HG03442 (cell line): ENCODE measurements around the gene EXOSC10.
"Not testable (repeated sequence)": the region's sequence is repeated elsewhere in the genome, so short reads cannot be mapped to it uniquely, and the experiment has no call there.

Source experiments
- ATAC-seq: cut with Tn5 transposase; IDR thresholded peaks from one replicate; pipeline ENCODE4 v1.9.1; 2021; ENCODE audit warnings: mild to moderate bottlenecking, moderate library complexity; ENCODE audit not compliant: unreplicated experiment

EXOSC10 gene

DNA sequence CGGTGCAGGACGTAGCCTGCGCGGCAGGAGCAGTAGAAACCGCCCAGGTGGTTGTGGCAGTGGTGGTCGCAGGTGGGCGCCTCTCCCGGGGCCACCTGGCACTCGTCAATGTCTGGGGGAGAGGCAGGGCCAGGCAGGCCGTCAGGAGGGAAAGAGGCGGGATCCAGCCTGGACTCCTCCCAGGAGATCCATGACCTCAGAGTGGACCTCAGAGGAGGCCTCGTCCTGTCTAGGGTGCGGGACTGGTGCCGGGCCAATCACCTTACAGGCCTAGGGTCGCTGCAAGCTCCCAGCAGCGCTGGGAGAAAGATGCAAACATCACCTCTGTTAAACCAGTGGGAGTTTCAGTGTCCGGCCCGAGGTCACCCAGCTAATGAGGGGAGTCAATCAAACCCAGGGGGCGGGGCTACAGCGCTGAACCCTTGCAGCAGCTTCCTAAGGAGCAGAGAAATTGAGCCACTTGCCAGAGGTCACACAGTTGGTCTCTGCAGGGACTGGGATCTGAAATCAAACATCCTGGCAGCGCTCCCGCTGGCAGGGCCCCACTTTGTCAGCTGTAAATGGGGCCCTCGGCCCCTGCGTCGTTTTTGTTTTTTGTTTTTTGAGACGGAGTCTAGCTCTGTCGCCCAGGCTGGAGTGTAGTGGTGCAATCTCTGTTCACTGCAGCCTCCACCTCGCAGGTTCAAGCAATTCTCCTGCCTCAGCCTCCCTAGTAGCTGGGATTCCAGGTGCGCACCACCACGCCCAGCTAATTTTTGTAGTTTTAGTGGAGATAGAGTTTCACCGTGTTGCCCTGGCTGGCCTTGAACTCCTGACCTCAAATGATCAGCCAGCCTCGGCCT, 54.0 kb downstream of the EXOSC10 start:
- no peak for ATAC-seq

DNA sequence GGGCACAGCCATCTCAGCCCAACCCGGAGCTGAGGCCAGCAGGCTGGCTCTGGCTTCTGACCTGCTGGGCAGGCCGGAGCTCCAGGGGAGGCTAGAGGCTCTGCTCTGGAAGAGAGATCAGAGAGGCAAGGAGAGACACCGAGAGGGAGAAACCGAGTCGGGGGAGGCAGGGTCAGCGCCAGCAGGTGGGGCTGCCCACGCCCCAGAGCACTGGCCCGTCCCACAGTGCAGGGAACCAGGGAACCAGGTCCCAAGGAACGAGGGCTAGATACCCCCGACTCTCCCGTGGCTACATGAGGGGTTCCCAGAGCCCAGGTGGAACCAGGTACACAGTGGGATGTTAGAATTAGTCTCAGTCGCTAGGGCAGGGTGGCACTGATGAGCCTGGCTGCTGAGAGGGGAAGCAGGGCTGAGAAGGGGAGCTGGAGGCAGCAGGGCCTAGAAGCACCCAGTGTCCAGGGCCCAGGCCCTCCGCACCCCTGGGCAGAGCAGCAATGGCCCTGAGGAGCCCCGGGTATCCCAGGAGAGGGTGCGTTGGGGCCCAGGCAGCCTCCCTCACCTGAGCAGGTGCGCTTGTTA, 54.7 kb downstream of the EXOSC10 start:
- no peak for ATAC-seq

DNA sequence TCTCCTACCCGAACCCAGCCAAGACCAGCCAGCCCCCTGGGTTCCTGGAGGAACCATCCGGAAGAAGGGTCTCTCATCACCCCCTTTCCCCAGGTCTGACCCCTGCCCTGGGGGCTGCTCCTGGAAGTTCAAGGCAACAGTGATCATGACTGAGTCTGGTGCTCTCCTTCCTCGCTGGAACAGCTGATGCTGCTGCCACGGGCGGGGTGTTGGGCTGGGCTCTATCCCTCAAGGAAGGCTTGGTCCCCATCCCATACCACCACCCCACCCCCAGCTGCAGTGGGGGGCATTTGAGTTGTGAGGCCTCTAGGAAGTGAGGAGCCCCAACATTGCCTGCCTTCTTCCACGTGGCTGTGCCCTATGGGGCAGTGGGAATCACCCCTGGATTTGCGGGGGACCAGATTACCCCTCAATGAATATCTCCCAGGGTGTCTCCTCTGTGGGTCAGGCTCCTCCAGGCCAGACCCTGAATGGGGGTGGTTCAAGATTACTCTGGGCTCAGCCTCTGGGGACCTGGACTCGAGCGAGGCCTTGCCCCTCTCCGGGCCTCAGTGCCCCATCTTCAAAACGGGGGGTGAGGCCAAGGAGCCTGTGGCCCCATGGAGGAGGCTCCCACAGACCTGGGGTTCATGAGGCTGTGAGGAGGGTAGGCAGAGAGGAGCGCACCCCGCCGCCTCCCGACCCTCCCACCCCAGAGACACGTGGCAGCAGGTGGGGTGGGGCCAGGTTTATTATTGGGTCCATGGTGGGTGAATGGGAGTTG, 55.4 kb downstream of the EXOSC10 start:
- ATAC-seq: no peak

DNA sequence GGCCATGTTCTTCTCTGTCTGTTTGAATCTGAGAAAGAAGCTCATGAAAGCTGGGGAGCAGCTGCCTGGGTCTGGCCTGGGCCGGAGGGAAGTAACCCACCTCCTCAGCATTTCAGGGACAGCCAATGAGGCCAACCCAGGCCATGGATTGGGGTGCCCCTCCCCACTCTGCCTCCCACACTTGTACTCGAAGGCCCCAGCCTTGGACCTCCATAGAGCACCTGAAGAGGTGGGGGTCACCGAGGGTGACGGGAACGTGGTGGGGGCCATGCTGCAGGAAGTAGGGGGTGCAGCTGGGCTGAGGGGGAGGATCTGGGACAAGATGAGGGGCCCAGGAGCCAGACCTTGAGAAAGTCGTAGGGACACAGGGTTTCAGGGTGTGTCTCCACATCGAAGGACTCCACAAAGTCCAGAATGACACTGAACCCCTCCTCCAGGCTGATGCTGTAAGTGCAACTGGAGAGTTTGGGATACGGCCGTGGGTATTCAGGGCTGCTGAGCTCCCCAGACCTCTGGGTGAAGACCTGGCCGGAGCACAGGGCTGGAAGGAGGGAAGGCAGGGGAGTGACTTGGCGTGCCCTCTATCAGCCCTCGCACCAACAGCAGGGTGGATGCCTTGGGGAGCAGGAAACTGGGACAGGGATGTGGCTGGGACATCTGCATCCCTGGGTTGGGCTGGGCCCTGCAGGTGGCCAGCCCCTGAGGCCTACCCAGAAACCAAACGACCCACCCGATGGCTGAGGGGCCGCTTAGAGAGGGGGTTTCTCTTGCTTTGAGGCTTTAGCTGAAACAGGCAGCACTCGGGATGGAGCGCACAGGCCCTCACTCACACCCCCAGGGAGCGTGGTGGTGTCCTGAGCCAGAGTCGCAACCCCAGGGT, 56.4 kb downstream of the EXOSC10 start:
- no peak for ATAC-seq

DNA sequence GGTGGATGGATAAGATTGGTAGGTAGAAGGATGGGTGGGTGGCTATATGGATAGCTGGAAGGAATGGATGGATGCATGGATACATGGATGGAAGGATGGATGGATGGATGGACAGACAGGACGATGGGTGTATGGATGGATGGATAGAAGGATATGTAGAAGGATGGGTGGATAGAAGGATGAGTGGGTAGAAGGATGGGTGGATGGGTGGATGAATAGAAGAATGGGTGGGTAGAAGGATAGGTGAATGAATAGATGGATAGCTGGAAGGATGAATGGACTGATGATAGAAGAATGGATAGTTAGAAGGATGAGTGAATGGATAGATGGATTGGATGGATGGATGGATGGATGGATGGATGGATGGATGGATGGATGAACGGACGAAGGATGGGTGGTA, 57.6 kb downstream of the EXOSC10 start:
- ATAC-seq: no peak

DNA sequence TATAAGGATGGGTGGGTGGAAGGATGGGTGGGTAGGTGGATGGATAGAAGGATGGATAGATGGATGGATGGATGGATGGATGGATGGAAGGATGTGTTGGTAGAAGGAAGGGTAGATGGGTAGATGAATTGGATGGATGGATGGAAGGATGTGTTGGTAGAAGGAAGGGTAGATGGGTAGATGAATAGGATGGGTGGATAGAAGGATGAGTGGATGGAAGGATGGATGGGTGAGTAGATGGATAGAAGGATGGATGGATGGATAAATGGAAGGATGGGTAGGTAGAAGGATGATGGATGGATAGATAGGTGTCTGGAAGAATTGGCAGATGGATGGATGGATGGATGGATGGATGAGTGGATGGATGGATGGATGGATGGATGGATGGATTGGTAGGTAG, 58.6 kb downstream of the EXOSC10 start:
- no peak for ATAC-seq

DNA sequence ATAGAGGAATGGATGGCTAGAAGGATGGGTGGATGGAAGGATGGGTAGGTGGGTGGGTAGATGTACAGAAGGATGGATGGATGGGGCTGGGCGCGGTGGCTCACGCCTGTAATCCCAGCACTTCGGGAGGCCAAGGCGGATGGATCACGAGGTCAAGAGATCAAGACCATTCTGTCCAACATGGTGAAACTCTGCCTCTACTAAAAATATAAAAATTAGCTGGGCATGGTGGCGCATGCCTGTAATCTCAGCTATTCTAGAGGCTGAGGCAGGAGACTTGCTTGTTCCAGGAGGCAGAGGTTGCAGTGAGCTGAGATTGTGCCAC, 59.6 kb downstream of the EXOSC10 start:
- not testable (repeated sequence) for ATAC-seq

DNA sequence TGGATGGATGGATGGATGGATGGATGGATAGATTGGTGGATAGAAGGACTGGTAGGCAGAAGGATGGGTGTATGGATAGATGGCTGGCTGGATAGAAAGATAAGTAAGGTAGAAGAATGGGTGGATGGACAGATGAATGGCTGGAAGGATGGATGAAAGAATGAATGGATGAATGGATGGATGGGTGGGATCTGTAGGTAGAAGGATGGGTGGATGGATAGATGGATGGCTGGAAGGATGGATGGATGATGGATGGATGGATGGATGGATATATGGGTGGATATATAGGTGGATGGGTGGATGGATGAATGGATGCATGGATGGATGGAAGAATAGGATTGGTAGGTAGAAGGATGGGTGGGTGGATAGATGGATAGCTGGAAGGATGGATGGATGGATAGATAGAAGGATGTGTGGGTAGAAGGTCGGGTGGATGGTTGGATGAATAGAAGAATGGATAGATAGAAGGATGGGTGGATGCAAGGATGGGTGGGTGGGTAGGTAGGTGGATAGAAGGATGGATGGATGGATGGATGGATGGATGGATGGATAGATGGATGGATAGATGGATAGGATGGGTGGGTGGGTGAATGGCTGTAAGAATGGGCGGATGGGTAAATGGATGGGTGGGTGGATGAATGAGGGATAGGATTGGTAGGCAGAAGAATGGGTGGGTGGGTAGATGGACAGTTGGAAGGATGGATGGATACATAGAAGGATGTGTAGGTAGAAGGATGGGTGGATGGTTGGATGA, 60.1 kb downstream of the EXOSC10 start:
- no peak for ATAC-seq

DNA sequence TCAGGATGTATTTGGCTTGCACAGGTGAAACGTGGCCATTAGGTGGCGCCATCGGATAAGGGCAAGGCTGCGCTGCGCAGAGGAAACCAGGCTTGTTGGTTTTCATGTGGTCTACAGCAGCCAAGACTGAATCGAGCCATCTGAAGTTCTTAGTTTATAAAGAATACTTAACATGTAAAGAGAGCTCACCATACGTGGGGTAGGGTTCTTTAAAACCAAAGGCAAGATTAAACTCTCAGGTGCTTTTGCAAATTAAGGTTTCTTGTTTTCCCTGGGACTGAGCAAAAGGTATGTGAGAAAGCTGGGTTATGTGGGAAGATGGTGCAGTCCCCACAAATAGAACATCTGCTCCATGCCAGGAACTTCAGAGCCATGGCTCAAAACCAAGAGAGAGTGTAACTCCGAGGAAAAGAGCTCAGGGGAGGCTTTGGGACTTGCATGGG, 61.9 kb downstream of the EXOSC10 start:
- ATAC-seq: no peak

DNA sequence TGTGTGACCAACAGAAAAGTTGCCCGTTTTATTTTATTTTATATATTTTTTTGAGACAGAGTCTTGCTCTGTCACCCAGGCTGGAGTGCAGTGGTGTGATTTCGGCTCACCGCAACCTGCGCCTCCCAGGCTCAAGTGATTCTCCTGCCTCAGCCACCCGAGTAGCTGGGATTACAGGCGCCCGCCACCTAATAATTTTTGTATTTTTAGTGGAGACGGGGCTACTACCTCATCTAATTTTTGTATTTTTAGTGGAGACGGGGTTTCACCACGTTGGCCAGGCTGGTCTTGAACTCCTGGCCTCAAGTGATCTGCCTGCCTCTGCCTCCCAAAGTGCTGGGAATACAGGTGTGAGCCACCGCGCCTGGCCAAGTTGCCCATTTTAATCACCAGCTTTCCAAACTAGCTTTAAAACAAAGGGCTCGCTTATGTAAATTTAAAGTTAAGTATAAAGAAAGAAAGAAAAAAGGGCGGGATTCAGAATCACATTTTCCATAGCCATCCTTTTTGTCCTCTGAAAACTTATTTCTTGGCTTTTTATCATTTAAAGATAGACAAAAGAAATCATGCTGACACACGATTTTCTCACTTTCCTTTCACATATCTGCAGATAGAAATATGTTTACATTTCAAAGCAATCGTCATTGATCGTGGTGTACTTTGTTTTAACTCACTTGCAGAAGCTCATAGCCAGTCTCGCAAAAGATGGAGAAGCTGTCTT, 62.5 kb downstream of the EXOSC10 start:
- not testable (repeated sequence) for ATAC-seq

DNA sequence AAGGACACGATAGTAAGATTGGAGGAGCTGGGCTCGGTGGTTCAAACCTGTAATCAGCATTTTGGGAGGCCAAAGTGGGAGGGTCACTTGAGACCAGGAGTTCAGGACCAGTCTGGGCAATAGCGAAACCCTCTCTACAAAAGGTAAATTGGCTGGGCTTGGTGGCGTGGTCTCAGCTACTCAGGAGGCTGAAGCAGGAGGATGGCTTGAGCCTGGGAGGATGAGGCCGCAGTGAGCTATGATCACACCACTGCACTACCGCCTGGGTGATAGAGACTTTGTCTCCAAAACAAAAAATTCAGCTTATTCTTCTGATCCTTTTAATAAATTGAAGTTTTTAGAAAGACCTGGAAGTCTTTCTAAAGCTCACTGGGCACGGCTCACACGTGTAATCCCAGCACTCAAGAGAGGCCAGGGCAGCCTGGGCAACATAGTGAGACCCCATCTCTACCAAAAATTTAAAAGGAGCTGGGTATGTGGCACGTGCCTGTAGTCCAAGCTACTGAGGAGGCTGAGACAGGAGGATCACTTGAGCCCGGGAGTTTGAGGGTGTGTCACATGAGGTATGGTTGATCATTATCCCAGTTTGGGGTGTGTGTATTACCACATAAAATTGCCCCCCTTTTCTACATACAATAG, 67.9 kb downstream of the EXOSC10 start:
- ATAC-seq: no peak

DNA sequence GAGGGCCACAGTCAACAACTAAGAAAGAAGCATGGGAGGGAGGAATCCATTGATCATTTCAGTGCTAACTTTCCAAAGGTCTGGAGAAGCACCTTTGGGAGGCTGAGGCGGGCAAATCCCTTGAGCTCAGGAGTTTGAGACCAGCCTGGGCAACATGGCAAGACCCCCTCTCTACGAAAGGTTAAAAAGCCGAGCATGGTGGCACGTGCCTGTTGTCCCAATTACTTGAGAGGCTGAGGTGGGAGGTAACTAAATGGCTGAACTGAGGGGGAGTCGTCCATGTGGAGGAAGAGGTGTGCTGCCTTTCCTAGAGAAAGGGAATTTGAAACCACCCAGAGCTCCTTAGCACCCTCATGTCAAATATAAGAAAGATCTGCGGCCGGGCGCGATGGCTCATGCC, 68.8 kb downstream of the EXOSC10 start:
- ATAC-seq: no peak

DNA sequence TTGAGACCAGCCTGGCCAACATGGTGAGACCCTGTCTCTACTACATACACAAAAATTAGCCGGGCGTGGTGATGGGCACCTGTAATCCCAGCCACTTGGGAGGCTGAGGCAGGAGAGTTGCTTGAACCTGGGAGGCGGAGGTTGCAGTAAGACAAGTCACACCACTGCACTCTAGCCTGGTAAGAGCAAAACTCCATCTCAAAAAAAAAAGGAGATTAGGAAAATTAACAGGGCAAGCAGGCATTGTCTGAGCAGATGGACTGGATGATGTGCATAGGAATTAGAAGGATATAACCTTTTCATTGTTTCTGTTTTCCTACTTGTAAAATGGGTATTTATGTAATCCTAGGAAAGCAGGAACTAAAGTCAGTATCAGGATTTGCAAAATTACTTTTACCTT, 71.7 kb downstream of the EXOSC10 start:
- no peak for ATAC-seq

DNA sequence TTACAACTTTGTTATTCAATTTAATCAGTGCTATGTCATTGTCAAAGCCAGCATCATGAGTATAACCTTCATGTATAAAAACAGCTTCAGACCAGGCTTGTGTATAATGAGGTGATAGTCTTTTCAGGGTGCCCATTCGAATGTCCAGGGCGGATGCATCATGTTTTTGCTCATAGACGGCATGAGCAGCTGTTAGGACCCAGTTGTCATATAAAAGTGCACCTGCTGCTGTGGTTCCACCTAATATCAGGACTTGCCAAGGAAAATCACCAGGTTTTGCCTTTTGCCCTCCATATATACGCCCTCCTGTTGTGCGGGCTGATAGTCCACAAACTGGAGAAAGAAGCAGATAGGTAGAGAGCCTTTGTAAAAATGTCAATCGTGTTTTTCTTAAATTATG, 72.4 kb downstream of the EXOSC10 start:
- no peak for ATAC-seq

DNA sequence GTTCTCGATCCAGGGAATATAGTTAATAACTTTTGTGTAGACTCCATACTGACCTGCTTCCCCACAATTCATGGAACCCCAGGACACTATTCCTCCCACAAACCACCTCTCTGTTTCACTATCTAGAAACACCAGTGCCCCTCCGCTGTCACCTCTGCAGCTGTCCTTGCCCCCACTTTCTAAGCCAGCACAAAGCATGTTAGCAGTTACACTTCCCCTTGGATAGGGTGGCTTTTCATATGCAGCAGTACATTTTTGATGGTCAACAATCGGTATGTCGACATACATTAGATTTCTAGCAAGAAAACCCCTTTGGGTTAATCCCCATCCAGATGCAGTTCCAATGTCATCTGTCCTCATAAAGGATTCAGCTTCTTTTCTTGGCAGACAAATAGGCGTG, 72.8 kb downstream of the EXOSC10 start:
- no peak for ATAC-seq

DNA sequence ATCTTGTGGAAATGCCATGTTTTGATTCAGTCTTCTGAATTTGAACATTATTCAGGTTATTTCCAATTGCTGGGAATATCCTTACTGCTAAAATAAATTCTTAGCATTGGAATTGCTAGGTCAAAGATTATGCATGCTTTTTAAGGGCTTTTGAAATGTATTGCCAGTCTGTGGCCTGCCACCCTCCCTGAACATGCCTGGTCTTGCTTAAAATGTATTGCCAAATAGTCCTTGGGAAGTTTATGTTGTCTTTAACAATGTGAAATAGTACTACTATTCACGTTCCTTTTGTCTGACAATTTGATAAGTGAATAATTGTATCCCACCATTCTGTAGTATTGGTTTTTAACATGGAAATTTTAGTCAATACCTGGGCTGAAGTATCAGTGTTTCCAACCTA, 73.6 kb downstream of the EXOSC10 start:
- no peak for ATAC-seq

DNA sequence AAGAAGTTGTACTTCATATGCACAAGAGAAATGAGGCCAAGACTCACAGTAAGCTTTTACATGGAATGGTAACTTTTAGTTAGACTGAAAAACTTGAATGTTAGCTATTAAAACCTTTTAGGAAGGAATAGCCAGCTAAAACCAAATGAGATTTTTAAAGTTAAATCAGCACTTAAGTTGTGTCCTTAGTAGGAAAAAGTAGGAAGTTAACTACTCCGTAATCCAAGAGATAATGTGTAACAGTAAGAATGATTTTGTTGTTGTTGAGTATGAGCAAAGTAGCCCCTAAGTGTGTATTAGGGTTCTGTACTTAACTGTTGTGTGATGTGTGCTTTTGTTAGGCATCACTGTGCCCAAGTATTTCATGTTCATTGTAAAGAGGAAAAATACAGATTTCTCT, 74.1 kb downstream of the EXOSC10 start:
- ATAC-seq: no peak

DNA sequence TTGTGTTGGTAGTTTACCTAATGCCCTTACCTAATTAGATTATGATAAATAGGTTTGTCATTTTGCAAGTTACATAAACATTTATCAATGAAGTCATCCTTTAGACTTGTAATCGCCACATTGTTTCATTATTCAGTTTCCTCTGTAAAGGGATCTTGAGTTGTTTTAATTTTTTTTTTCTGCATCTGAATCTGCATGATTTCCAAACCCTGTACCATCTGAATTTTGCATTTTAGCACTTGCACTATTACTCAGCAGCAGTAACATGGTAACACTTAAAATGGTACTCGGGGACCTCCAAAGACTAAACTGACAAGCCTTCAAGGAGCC, 74.8 kb downstream of the EXOSC10 start:
- ATAC-seq: no peak

DNA sequence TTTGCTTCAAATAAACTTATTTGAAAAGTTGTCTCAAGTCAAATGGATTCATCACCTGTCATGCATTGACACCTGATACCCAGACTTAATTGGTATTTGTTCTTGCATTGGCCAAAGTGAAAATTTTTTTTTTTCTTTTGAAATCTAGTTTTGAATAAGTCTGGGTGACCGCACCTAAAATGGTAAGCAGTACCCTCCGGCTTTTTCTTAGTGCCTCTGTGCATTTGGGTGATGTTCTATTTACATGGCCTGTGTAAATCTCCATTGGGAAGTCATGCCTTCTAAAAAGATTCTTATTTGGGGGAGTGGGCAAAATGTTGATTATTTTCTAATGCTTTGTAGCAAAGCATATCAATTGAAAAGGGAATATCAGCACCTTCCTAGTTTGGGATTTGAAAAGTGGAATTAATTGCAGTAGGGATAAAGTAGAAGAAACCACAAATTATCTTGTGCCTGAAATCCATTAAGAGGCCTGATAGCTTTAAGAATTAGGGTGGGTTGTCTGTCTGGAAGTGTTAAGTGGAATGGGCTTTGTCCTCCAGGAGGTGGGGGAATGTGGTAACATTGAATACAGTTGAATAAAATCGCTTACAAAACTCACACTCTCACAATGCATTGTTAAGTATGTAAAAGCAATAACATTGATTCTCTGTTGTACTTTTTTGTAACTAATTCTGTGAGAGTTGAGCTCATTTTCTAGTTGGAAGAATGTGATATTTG, 75.4 kb downstream of the EXOSC10 start:
- no peak for ATAC-seq
